Measurements from ENCODE around the gene ECT2L.

ECT2L gene

DNA sequence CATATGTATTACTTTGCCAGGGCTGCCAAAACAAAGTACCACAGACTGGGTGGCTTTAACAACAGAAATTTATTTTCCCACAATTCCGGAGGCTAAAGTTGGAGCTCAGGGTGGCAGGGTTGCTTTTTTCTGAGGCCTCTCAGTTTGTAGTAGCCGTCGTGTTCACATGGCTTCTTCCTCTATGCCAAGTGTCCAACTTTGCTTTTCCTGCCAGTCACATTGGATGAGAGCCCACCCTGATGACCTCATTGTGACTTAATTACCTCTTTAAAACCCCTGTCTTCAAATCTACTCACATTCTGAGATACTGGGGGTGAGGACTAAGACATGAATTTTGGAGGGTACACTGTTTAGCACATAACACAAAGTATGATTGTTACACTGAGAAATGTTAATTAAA lies 9.9 kb upstream of the ECT2L start:
- no peaks in the 10 kb centered on the region for H3K9me3 ChIP-seq (ENCODE audit: low read length)
- peaks cover 19% of the 10 kb centered on the region; the same call in 1 of the 2 replicates for H3K36me3 ChIP-seq (ENCODE audit: insufficient read depth, low read length)
- H4K20me1 ChIP-seq (ENCODE audit: insufficient read depth, low read length), result no peaks in the 10 kb centered on the region
- no peak overlapping the region for H3K4me3 ChIP-seq (ENCODE audit: low read depth, low read length, poor library complexity, severe bottlenecking)
- H3K27me3 ChIP-seq (ENCODE audit: insufficient read depth, low read length), result no peaks in the 10 kb centered on the region
- H3K4me1 ChIP-seq (ENCODE audit: insufficient read depth, low read length, severe bottlenecking), result no peaks in the 10 kb centered on the region
- H3K79me2 ChIP-seq (ENCODE audit: insufficient read depth, low read length), result no peaks in the 10 kb centered on the region
- H3K4me2 ChIP-seq (ENCODE audit: low read length), result no peak overlapping the region
- no peak overlapping the region for H2AFZ ChIP-seq (ENCODE audit: low read length)
- H3K9me2 ChIP-seq (ENCODE audit: low read depth, low read length), result no peaks in the 10 kb centered on the region
- no peak overlapping the region for H3K27ac ChIP-seq (ENCODE audit: low read depth, low read length, poor library complexity, severe bottlenecking)
- no peaks in the 10 kb centered on the region for H3F3A ChIP-seq (ENCODE audit: insufficient read depth, low read length)
- TF ChIP-seq EZH2 (IDR thresholded peaks at IDR 0.05; ENCODE audit: borderline replicate concordance, low read length), result no peak
- TF ChIP-seq, protein P1, sequence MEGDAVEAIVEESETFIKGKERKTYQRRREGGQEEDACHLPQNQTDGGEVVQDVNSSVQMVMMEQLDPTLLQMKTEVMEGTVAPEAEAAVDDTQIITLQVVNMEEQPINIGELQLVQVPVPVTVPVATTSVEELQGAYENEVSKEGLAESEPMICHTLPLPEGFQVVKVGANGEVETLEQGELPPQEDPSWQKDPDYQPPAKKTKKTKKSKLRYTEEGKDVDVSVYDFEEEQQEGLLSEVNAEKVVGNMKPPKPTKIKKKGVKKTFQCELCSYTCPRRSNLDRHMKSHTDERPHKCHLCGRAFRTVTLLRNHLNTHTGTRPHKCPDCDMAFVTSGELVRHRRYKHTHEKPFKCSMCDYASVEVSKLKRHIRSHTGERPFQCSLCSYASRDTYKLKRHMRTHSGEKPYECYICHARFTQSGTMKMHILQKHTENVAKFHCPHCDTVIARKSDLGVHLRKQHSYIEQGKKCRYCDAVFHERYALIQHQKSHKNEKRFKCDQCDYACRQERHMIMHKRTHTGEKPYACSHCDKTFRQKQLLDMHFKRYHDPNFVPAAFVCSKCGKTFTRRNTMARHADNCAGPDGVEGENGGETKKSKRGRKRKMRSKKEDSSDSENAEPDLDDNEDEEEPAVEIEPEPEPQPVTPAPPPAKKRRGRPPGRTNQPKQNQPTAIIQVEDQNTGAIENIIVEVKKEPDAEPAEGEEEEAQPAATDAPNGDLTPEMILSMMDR (IDR thresholded peaks at IDR 0.05; ENCODE audit: low read length), result no peak
- no peak overlapping the region for H3K9ac ChIP-seq (ENCODE audit: low read length)

DNA sequence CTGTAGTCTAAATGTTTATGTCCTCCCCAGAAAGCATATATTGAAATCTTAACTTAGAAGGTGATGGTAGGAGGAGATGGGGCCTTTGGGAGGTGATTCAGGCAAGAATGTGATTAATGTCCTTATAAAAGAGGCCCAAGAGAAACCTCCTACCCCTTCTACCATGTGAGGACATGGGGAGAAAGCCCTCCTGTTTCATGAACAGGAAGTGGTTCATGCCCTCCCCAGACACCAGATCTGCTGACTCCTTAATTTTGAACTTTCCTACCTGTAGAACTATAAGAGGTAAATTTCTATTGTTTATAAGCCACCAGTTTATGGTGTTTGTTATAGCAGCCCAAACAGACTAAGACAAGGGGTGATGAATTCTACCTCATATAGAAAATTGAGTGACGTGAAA lies 8.7 kb upstream of the ECT2L start:
- H3K9me2 ChIP-seq (ENCODE audit: low read depth, low read length), result no peaks in the 10 kb centered on the region

DNA sequence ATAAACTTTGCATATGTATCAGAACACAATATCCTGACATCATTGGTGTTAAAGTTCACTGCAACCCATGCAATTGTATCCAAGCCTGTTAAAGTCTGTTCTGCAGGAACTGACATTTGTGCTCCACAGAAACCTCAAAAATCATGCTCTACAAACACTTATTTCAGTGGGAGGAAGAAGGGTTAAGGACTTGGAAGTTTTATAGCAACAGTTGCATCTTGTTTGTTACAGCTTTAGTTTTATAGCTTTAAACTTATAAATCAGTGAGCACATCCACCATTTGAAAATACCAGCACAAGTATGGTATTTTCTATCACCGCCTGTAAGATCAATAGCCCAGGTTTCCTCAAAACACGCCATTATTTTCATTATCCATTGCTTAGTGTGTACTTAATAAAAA lies 884 bp downstream of the ECT2L start:
- no peak overlapping the region for H2AFZ ChIP-seq (ENCODE audit: low read length)
- no peaks in the 10 kb centered on the region for H3K4me1 ChIP-seq (ENCODE audit: insufficient read depth, low read length, severe bottlenecking)
- no peaks in the 10 kb centered on the region for H3K9me2 ChIP-seq (ENCODE audit: low read depth, low read length)
- H3K79me2 ChIP-seq (ENCODE audit: insufficient read depth, low read length), result no peaks in the 10 kb centered on the region
- H3K9me3 ChIP-seq (ENCODE audit: low read length), result no peaks in the 10 kb centered on the region
- H3K27ac ChIP-seq (ENCODE audit: low read depth, low read length, poor library complexity, severe bottlenecking), result no peak overlapping the region
- H3K9ac ChIP-seq (ENCODE audit: low read length), result no peak overlapping the region
- no peaks in the 10 kb centered on the region for H3K36me3 ChIP-seq (ENCODE audit: insufficient read depth, low read length)
- no peaks in the 10 kb centered on the region for H4K20me1 ChIP-seq (ENCODE audit: insufficient read depth, low read length)
- H3K4me3 ChIP-seq (ENCODE audit: low read depth, low read length, poor library complexity, severe bottlenecking), result no peak overlapping the region
- no peak overlapping the region for H3K4me2 ChIP-seq (ENCODE audit: low read length)
- no peaks in the 10 kb centered on the region for H3K27me3 ChIP-seq (ENCODE audit: insufficient read depth, low read length)
- no peaks in the 10 kb centered on the region for H3F3A ChIP-seq (ENCODE audit: insufficient read depth, low read length)
- TF ChIP-seq EZH2 (IDR thresholded peaks at IDR 0.05; ENCODE audit: borderline replicate concordance, low read length), result no peak
- TF ChIP-seq, protein P1 (IDR thresholded peaks at IDR 0.05; ENCODE audit: low read length), result no peak

More for the DNA sequence above, 8.7 kb upstream of the ECT2L start:
- TF ChIP-seq EZH2 (IDR thresholded peaks at IDR 0.05; ENCODE audit: borderline replicate concordance, low read length), result no peak
- TF ChIP-seq, protein P1 (IDR thresholded peaks at IDR 0.05; ENCODE audit: low read length), result no peak
- H2AFZ ChIP-seq (ENCODE audit: low read length), result no peak overlapping the region
- H3K27ac ChIP-seq (ENCODE audit: low read depth, low read length, poor library complexity, severe bottlenecking), result no peak overlapping the region
- H3F3A ChIP-seq (ENCODE audit: insufficient read depth, low read length), result no peaks in the 10 kb centered on the region
- H3K9ac ChIP-seq (ENCODE audit: low read length), result no peak overlapping the region
- H3K4me2 ChIP-seq (ENCODE audit: low read length), result no peak overlapping the region
- no peaks in the 10 kb centered on the region for H4K20me1 ChIP-seq (ENCODE audit: insufficient read depth, low read length)
- H3K4me3 ChIP-seq (ENCODE audit: low read depth, low read length, poor library complexity, severe bottlenecking), result no peak overlapping the region
- H3K79me2 ChIP-seq (ENCODE audit: insufficient read depth, low read length), result no peaks in the 10 kb centered on the region
- H3K4me1 ChIP-seq (ENCODE audit: insufficient read depth, low read length, severe bottlenecking), result no peaks in the 10 kb centered on the region
- peaks cover 13% of the 10 kb centered on the region; the same call in 1 of the 2 replicates for H3K36me3 ChIP-seq (ENCODE audit: insufficient read depth, low read length)
- no peaks in the 10 kb centered on the region for H3K27me3 ChIP-seq (ENCODE audit: insufficient read depth, low read length)
- H3K9me3 ChIP-seq (ENCODE audit: low read length), result no peaks in the 10 kb centered on the region
